ENCODE results near the gene SYT11. TPM values are rescaled to one million over a fixed set of nuclear protein-coding genes. Genes with fewer than 3 reads are reported as not detected.
A peak's percentile ranks its signal among the peaks of the same experiment; 100 is the strongest.

SYT11 gene
- total and polyA plus RNA-seq, 10 of the 15 experiments (the other 5 are each of a cell fraction or from before 2014, with no cell fraction given): 7.7 to 21.2 (median 13.5) TPM

DNA sequence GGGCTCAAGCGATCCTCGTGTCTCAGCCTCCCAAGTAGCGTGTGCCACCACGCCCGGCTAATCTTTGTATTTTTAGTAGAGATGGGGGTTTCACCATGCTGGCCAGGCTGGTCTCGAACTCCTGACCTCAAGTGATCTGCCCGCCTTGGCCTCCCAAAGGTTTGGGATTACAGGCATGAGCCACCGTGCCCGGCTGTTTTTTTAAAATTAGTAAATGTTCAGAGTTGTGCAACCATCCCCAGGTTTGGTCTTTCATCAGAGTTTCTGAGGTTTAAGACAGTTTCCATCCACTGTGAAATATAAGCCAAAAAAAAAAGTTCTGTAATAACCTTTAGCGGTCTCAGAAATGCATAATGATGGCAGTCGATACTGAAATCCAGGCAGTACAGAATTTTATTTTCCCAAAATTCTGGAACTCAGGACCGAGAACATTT is 550 bp upstream of the SYT11 start (continued):
- no peak for TF ChIP-seq GATAD2B (conservative IDR thresholded peaks at IDR 0.05; ENCODE audit: low read depth)
- TF ChIP-seq ZSCAN29 (IDR thresholded peaks at IDR 0.05): no peak
- TF ChIP-seq POU2F2 (IDR thresholded peaks at IDR 0.05; ENCODE audit: borderline replicate concordance, low read depth, low read length): peak; percentile 30; the same call in 1 of the 3 replicates
- no peak for TF ChIP-seq KDM1A (IDR thresholded peaks at IDR 0.05; ENCODE audit: borderline replicate concordance)
- no peak for TF ChIP-seq EED (IDR thresholded peaks at IDR 0.05; ENCODE audit: low read depth)
- TF ChIP-seq RELA (IDR thresholded peaks at IDR 0.05; ENCODE audit: borderline replicate concordance, partially characterized antibody): no peak
- TF ChIP-seq NFYB (IDR thresholded peaks at IDR 0.05; ENCODE audit: insufficient read depth, low read depth, low read length): no peak
- TF ChIP-seq CEBPB (IDR thresholded peaks at IDR 0.05; ENCODE audit: borderline replicate concordance in 1 of 2, low read depth in 2 of 2, low read length in 2 of 2): no peak
- no peak for TF ChIP-seq NR2C2 (IDR thresholded peaks at IDR 0.05; ENCODE audit: borderline replicate concordance, control insufficient read depth, insufficient read length, low read depth)
- peak; percentile 86 for TF ChIP-seq SMARCA5 (IDR thresholded peaks at IDR 0.05)
- no peak for TF ChIP-seq SRF (IDR thresholded peaks at IDR 0.05; ENCODE audit: low read depth in 2 of 2, low read length in 2 of 2)
- no peak for TF ChIP-seq BCL11A (IDR thresholded peaks at IDR 0.05; ENCODE audit: low read depth, low read length)
- peak; percentile 22; the same call in 1 of the 2 replicates for TF ChIP-seq RAD51 (IDR thresholded peaks at IDR 0.05)
- no peak for TF ChIP-seq EZH2 (IDR thresholded peaks at IDR 0.05; ENCODE audit: borderline replicate concordance, control insufficient read depth, low read depth, low read length)
- TF ChIP-seq, protein P1, sequence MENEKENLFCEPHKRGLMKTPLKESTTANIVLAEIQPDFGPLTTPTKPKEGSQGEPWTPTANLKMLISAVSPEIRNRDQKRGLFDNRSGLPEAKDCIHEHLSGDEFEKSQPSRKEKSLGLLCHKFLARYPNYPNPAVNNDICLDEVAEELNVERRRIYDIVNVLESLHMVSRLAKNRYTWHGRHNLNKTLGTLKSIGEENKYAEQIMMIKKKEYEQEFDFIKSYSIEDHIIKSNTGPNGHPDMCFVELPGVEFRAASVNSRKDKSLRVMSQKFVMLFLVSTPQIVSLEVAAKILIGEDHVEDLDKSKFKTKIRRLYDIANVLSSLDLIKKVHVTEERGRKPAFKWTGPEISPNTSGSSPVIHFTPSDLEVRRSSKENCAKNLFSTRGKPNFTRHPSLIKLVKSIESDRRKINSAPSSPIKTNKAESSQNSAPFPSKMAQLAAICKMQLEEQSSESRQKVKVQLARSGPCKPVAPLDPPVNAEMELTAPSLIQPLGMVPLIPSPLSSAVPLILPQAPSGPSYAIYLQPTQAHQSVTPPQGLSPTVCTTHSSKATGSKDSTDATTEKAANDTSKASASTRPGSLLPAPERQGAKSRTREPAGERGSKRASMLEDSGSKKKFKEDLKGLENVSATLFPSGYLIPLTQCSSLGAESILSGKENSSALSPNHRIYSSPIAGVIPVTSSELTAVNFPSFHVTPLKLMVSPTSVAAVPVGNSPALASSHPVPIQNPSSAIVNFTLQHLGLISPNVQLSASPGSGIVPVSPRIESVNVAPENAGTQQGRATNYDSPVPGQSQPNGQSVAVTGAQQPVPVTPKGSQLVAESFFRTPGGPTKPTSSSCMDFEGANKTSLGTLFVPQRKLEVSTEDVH (IDR thresholded peaks at IDR 0.05; ENCODE audit: low read depth, partially characterized antibody): no peak
- TF ChIP-seq YY1 (IDR thresholded peaks at IDR 0.05; ENCODE audit: low read depth, low read length): no peak
- TF ChIP-seq FOXM1 (IDR thresholded peaks at IDR 0.05; ENCODE audit: low read depth, low read length): no peak
- no peak for TF ChIP-seq PAX8 (IDR thresholded peaks at IDR 0.05)
- 0 out of 2 replicates have a peak, but pooled peaks have one; percentile 30 for TF ChIP-seq HDGF (IDR thresholded peaks at IDR 0.05)
- TF ChIP-seq, protein P2, sequence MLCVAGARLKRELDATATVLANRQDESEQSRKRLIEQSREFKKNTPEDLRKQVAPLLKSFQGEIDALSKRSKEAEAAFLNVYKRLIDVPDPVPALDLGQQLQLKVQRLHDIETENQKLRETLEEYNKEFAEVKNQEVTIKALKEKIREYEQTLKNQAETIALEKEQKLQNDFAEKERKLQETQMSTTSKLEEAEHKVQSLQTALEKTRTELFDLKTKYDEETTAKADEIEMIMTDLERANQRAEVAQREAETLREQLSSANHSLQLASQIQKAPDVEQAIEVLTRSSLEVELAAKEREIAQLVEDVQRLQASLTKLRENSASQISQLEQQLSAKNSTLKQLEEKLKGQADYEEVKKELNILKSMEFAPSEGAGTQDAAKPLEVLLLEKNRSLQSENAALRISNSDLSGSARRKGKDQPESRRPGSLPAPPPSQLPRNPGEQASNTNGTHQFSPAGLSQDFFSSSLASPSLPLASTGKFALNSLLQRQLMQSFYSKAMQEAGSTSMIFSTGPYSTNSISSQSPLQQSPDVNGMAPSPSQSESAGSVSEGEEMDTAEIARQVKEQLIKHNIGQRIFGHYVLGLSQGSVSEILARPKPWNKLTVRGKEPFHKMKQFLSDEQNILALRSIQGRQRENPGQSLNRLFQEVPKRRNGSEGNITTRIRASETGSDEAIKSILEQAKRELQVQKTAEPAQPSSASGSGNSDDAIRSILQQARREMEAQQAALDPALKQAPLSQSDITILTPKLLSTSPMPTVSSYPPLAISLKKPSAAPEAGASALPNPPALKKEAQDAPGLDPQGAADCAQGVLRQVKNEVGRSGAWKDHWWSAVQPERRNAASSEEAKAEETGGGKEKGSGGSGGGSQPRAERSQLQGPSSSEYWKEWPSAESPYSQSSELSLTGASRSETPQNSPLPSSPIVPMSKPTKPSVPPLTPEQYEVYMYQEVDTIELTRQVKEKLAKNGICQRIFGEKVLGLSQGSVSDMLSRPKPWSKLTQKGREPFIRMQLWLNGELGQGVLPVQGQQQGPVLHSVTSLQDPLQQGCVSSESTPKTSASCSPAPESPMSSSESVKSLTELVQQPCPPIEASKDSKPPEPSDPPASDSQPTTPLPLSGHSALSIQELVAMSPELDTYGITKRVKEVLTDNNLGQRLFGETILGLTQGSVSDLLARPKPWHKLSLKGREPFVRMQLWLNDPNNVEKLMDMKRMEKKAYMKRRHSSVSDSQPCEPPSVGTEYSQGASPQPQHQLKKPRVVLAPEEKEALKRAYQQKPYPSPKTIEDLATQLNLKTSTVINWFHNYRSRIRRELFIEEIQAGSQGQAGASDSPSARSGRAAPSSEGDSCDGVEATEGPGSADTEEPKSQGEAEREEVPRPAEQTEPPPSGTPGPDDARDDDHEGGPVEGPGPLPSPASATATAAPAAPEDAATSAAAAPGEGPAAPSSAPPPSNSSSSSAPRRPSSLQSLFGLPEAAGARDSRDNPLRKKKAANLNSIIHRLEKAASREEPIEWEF (IDR thresholded peaks at IDR 0.05; ENCODE audit: insufficient replicate concordance, low read depth, low read length): no peak
- TF ChIP-seq, protein P3, sequence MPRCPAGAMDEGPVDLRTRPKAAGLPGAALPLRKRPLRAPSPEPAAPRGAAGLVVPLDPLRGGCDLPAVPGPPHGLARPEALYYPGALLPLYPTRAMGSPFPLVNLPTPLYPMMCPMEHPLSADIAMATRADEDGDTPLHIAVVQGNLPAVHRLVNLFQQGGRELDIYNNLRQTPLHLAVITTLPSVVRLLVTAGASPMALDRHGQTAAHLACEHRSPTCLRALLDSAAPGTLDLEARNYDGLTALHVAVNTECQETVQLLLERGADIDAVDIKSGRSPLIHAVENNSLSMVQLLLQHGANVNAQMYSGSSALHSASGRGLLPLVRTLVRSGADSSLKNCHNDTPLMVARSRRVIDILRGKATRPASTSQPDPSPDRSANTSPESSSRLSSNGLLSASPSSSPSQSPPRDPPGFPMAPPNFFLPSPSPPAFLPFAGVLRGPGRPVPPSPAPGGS (IDR thresholded peaks at IDR 0.05; ENCODE audit: borderline replicate concordance, insufficient read depth, low read depth, low read length, poor library complexity, severe bottlenecking): no peak

All from GM12878 (cell line).